HL-60 (cell line): Measurements from ENCODE around the gene SGK1.

Experiments
- DNase-seq, 2 experiments: peaks; one replicate each; pipeline ENCODE4 v3.0.0-alpha.2; 2010 to 2020; ENCODE audit warnings: low read depth in 1 of 2, low spot score in 1 of 2
- H3K27ac ChIP-seq: fragments of 250-450 bp; sonication (Bioruptor Pico); replicated peaks from 2 replicates; pipeline ENCODE4 v1.5.1; 2020; ENCODE audit warnings: mild to moderate bottlenecking, moderate library complexity
- H3K27me3 ChIP-seq: fragments of 250-450 bp; sonication (Bioruptor Pico); 2 replicates; pipeline ENCODE4 v1.5.1; 2021; ENCODE audit warnings: mild to moderate bottlenecking, moderate library complexity; ENCODE audit not compliant: insufficient read depth, poor library complexity, severe bottlenecking
- H3K4me3 ChIP-seq: replicated peaks from 2 replicates; pipeline ENCODE4 v1.5.1; 2011; ENCODE audit warnings: mild to moderate bottlenecking, control low read depth, low read length; ENCODE audit not compliant: insufficient read depth
- GABPA ChIP-seq: IDR thresholded peaks from 2 replicates; pipeline ENCODE4 v1.6.1; 2012; ENCODE audit warnings: low read depth
- POLR2AphosphoS5 ChIP-seq: IDR thresholded peaks from 2 replicates; pipeline ENCODE4 v1.6.1; 2012; ENCODE audit warnings: low read depth
- SPI1 ChIP-seq: IDR thresholded peaks from 2 replicates; pipeline ENCODE4 v1.6.1; 2012; ENCODE audit warnings: low read depth, mild to moderate bottlenecking, borderline replicate concordance
- TF ChIP-seq, protein P1 (sequence below): IDR thresholded peaks from 2 replicates; pipeline ENCODE4 v1.6.1; 2012; ENCODE audit warnings: low read depth; ENCODE audit not compliant: insufficient replicate concordance
- TF ChIP-seq, protein P2 (sequence below): IDR thresholded peaks from one replicate; pipeline ENCODE4 v1.5.1; 2011; ENCODE audit warnings: low read length, control low read depth, inconsistent platforms; ENCODE audit not compliant: insufficient read depth

The SGK1 gene

GRCh38 chr6:134261766-134262165 is 56.1 kb downstream of the SGK1 start:
- H3K27ac ChIP-seq: no peak overlapping the region
- DNase-seq: no peak
- TF ChIP-seq SPI1 (no peak), GABPA (no peak)
- TF ChIP-seq, protein P1, sequence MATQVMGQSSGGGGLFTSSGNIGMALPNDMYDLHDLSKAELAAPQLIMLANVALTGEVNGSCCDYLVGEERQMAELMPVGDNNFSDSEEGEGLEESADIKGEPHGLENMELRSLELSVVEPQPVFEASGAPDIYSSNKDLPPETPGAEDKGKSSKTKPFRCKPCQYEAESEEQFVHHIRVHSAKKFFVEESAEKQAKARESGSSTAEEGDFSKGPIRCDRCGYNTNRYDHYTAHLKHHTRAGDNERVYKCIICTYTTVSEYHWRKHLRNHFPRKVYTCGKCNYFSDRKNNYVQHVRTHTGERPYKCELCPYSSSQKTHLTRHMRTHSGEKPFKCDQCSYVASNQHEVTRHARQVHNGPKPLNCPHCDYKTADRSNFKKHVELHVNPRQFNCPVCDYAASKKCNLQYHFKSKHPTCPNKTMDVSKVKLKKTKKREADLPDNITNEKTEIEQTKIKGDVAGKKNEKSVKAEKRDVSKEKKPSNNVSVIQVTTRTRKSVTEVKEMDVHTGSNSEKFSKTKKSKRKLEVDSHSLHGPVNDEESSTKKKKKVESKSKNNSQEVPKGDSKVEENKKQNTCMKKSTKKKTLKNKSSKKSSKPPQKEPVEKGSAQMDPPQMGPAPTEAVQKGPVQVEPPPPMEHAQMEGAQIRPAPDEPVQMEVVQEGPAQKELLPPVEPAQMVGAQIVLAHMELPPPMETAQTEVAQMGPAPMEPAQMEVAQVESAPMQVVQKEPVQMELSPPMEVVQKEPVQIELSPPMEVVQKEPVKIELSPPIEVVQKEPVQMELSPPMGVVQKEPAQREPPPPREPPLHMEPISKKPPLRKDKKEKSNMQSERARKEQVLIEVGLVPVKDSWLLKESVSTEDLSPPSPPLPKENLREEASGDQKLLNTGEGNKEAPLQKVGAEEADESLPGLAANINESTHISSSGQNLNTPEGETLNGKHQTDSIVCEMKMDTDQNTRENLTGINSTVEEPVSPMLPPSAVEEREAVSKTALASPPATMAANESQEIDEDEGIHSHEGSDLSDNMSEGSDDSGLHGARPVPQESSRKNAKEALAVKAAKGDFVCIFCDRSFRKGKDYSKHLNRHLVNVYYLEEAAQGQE: no peak
- TF ChIP-seq, protein P2, sequence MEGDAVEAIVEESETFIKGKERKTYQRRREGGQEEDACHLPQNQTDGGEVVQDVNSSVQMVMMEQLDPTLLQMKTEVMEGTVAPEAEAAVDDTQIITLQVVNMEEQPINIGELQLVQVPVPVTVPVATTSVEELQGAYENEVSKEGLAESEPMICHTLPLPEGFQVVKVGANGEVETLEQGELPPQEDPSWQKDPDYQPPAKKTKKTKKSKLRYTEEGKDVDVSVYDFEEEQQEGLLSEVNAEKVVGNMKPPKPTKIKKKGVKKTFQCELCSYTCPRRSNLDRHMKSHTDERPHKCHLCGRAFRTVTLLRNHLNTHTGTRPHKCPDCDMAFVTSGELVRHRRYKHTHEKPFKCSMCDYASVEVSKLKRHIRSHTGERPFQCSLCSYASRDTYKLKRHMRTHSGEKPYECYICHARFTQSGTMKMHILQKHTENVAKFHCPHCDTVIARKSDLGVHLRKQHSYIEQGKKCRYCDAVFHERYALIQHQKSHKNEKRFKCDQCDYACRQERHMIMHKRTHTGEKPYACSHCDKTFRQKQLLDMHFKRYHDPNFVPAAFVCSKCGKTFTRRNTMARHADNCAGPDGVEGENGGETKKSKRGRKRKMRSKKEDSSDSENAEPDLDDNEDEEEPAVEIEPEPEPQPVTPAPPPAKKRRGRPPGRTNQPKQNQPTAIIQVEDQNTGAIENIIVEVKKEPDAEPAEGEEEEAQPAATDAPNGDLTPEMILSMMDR: no peak
- H3K27me3 ChIP-seq: no peaks in the 10 kb centered on the region
- H3K4me3 ChIP-seq: no peak overlapping the region

GRCh38 chr6:134258849-134259306 is 59.0 kb downstream of the SGK1 start:
- DNase-seq: no peak
- TF ChIP-seq, protein P1: no peak
- TF ChIP-seq, protein P2: no peak
- TF ChIP-seq SPI1 (no peak), POLR2AphosphoS5 (no peak), GABPA (no peak)
- Histone ChIP-seq H3K27me3 (no peaks in the 10 kb centered on the region), H3K4me3 (no peak overlapping the region), H3K27ac (no peak overlapping the region)

DNA sequence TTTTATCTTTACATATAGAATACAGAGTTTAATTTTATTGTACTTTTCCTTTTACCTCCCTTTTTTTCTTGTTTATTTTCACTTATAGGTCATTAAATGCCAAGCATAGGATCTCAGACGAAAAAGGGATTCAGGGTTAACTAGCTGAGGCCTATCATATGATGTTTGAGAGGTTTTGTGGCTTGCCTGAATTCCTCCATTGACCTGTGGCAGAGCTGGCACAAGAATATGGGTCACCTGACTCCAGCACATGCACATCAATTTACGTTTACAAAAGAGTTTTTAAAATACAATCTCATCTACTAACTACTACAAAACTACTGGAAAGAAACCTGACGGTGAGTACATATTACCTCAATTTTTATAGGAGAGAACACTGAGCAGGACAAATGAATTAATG is 60.4 kb downstream of the SGK1 start:
- no peak overlapping the region for H3K4me3 ChIP-seq
- TF ChIP-seq POLR2AphosphoS5 (no peak), SPI1 (no peak), GABPA (no peak)
- TF ChIP-seq, protein P1: no peak
- TF ChIP-seq, protein P2: no peak
- no peak for DNase-seq
- H3K27me3 ChIP-seq: no peaks in the 10 kb centered on the region
- H3K27ac ChIP-seq: no peak overlapping the region
